OCI-LY3 (cell line): ENCODE measurements around the gene MTA2.

Source experiments
- H2AFZ ChIP-seq: fragments of 200-600, 300-600 bp; shearing (Covaris generic); 2 replicates; pipeline ENCODE4 v1.6.0; 2014; ENCODE audit warnings: antibody characterized with exemption, low read depth, low read length
- H3K27ac ChIP-seq: fragments of 200-600, 300-600 bp; sonication (generic); 2 replicates; pipeline ENCODE4 v1.5.1; 2014; ENCODE audit warnings: mild to moderate bottlenecking, low read length, moderate library complexity, mixed read lengths
- H3K27me3 ChIP-seq: fragments of 200-600, 300-600 bp; sonication (generic); 2 replicates; pipeline ENCODE4 v1.6.1; 2014; ENCODE audit warnings: low read depth, low read length, mixed read lengths
- H3K36me3 ChIP-seq: fragments of 200-600, 300-600 bp; sonication (generic); replicated peaks from 2 replicates; pipeline ENCODE3; 2014; ENCODE audit warnings: low read depth, low read length, mixed read lengths
- H3K4me1 ChIP-seq: fragments of 300-600, 200-600 bp; sonication (generic); 2 replicates; pipeline ENCODE4 v1.6.1; 2014; ENCODE audit warnings: low read length, mixed read lengths
- H3K4me2 ChIP-seq: fragments of 200-600, 300-600 bp; sonication (generic); 2 replicates; pipeline ENCODE4 v1.6.1; 2014; ENCODE audit warnings: low read length, mixed read lengths
- H3K4me3 ChIP-seq: fragments of 300-600, 200-600 bp; sonication (generic); 2 replicates; pipeline ENCODE4 v1.5.1; 2014; ENCODE audit warnings: antibody characterized with exemption, mild to moderate bottlenecking, low read length, moderate library complexity
- H3K79me2 ChIP-seq: fragments of 300-600, 200-600 bp; shearing (Covaris generic); 2 replicates; pipeline ENCODE4 v1.6.1; 2014; ENCODE audit warnings: mild to moderate bottlenecking, low read length, mixed read lengths
- H3K9ac ChIP-seq: fragments of 300-600, 200-600 bp; shearing (Covaris generic); 2 replicates; pipeline ENCODE4 v1.6.0; 2014; ENCODE audit warnings: mild to moderate bottlenecking, low read length, moderate library complexity
- H3K9me3 ChIP-seq: fragments of 200-600, 300-600 bp; shearing (Covaris generic); 2 replicates; pipeline ENCODE4 v1.6.1; 2014; ENCODE audit warnings: low read length, mixed read lengths; ENCODE audit not compliant: insufficient read depth
- H4K20me1 ChIP-seq: fragments of 200-600, 300-600 bp; sonication (generic); 2 replicates; pipeline ENCODE4 v1.6.1; 2016; ENCODE audit warnings: low read length, mixed read lengths; ENCODE audit not compliant: insufficient read depth
- CTCF ChIP-seq: fragments of 200-600, 300-600 bp; sonication (generic); IDR thresholded peaks from 2 replicates; pipeline ENCODE4 v1.5.1; 2014; ENCODE audit warnings: antibody characterized with exemption, low read length, low read depth
- EZH2phosphoT487 ChIP-seq: fragments of 200-600 bp; shearing (Covaris generic); IDR thresholded peaks from 2 replicates; pipeline ENCODE4 v1.6.1; 2018; ENCODE audit warnings: antibody characterized with exemption, mixed run types, low read depth

Gene MTA2

GRCh38 chr11:62615521-62615920, 13.9 kb upstream of the MTA2 start:
- Histone ChIP-seq H3K9ac (no peak overlapping the region), H2AFZ (no peak overlapping the region), H4K20me1 (no peaks in the 10 kb centered on the region), H3K4me3 (no peak overlapping the region), H3K4me2 (no peak overlapping the region), H3K9me3 (no peaks in the 10 kb centered on the region), H3K79me2 (peaks cover 23% of the 10 kb centered on the region), H3K27ac (no peak overlapping the region), H3K36me3 (peaks cover 16% of the 10 kb centered on the region), H3K27me3 (no peaks in the 10 kb centered on the region), H3K4me1 (peaks cover 13% of the 10 kb centered on the region)
- TF ChIP-seq CTCF = no peak
- no peak for TF ChIP-seq EZH2phosphoT487

- H3K27ac ChIP-seq = no peak overlapping the region
- peaks cover 16% of the 10 kb centered on the region for H3K79me2 ChIP-seq
- no peak overlapping the region for H3K4me2 ChIP-seq
- peaks cover 18% of the 10 kb centered on the region for H3K36me3 ChIP-seq
- H3K27me3 ChIP-seq = no peaks in the 10 kb centered on the region
- H2AFZ ChIP-seq = no peak overlapping the region
- no peaks in the 10 kb centered on the region for H4K20me1 ChIP-seq
- H3K9ac ChIP-seq = no peak overlapping the region
- TF ChIP-seq EZH2phosphoT487 (no peak), CTCF (no peak)
- no peak overlapping the region for H3K4me3 ChIP-seq
- peaks cover 9% of the 10 kb centered on the region for H3K4me1 ChIP-seq
- H3K9me3 ChIP-seq = no peaks in the 10 kb centered on the region
Observed at GRCh38 chr11:62614275-62614674, 12.6 kb upstream of the MTA2 start.

GRCh38 chr11:62613291-62613778, 11.7 kb upstream of the MTA2 start:
- peak overlapping the region; percentile 96; the same call in 1 of the 2 replicates for H3K4me2 ChIP-seq
- peaks cover 16% of the 10 kb centered on the region for H3K79me2 ChIP-seq
- no peak for TF ChIP-seq EZH2phosphoT487
- no peak for TF ChIP-seq CTCF
- no peak overlapping the region for H2AFZ ChIP-seq
- H3K9ac ChIP-seq = no peak overlapping the region
- no peaks in the 10 kb centered on the region for H3K9me3 ChIP-seq
- H3K4me1 ChIP-seq = peaks cover 9% of the 10 kb centered on the region
- H3K27ac ChIP-seq = peak overlapping the region; percentile 72; the same call in 1 of the 2 replicates
- H3K27me3 ChIP-seq = no peaks in the 10 kb centered on the region
- peak overlapping the region; percentile 91; the same call in 1 of the 2 replicates for H3K4me3 ChIP-seq
- H3K36me3 ChIP-seq = peaks cover 15% of the 10 kb centered on the region
- no peaks in the 10 kb centered on the region for H4K20me1 ChIP-seq

GRCh38 chr11:62612366-62613290, 11.0 kb upstream of the MTA2 start, which contains the start of the genes EML3 and ROM1:
Gene EML3, minus strand, starts transcription at chr11:62612775. Its CDS starts 318 bp downstream, at chr11:62612457.
Gene ROM1, plus strand, starts transcription at chr11:62613257. Its CDS starts 25 bp downstream, at chr11:62613282.
- Histone ChIP-seq H3K27ac (peak within 1 kb of the TSS; percentile 72), H4K20me1 (no peaks in the 10 kb centered on the region), H2AFZ (peak within 1 kb of the TSS; percentile 31), H3K79me2 (peaks cover 16% of the 10 kb centered on the region), H3K36me3 (peaks cover 14% of the 10 kb centered on the region), H3K9me3 (no peaks in the 10 kb centered on the region), H3K4me2 (peak within 1 kb of the TSS; percentile 96), H3K9ac (peak within 1 kb of the TSS; percentile 96), H3K27me3 (no peaks in the 10 kb centered on the region), H3K4me3 (peak within 1 kb of the TSS; percentile 91), H3K4me1 (peaks cover 9% of the 10 kb centered on the region)
- peak; percentile 99 for TF ChIP-seq CTCF
- TF ChIP-seq EZH2phosphoT487 = no peak
